Astrocyte of the hippocampus (primary cell): ENCODE data around the gene TRIM28.

Source experiments
- DNase-seq: peaks from one replicate; pipeline ENCODE4 v3.0.0; 2011; ENCODE audit warnings: low read depth, low spot score

TRIM28 gene

GRCh38 chr19:58548859-58549663, 5.2 kb downstream of the TRIM28 start:
- no peak for DNase-seq

GRCh38 chr19:58549664-58550361, 5.9 kb downstream of the TRIM28 start:
- no peak for DNase-seq

GRCh38 chr19:58550362-58551122, 6.7 kb downstream of the TRIM28 start:
- DNase-seq, result no peak

- DNase-seq, result no peak
Measured at GRCh38 chr19:58551123-58551497, 7.2 kb downstream of the TRIM28 start.

DNA sequence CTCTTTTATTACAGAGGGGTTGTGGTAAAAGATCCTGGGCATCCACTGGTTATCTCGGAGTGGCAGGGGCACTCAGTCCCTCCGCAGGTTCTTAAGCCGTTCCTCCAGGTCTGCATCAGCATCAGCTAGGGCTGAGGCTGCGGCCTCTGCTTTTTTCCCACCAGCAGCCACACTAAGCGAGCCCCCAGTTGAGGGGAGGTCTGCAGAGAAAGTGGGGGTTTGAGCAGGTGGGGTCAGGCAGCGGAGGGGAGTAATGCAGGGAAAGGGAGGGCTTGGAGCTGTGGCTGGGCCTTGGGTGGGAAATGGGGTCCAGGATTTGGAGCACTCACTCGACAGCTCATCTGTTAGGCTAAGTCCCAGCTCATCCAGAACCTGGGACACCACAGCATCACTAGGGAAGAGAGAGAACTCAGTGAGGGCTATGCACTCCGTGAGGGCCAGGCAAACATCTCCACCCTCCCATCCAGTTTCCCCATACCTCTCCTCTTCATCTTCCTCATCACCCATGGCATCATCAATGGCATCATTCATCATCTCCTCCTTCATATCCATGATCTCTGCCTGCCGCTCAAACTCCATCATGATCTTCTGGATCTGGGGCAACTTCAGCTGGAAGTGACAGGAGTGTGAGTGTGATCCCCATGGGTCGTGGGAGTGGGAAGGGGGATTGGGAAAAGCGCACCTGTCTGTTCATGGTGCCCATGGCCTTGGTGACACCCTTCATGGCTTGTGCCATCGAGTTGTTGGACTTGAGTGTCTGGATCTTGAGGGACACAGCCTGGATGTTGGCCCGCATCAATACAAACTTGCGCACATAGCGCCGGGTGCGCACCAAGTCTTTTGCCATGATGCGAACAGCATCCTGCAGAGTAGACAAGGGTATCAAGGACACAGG, 8.0 kb downstream of the TRIM28 start:
- DNase-seq, result no peak

DNA sequence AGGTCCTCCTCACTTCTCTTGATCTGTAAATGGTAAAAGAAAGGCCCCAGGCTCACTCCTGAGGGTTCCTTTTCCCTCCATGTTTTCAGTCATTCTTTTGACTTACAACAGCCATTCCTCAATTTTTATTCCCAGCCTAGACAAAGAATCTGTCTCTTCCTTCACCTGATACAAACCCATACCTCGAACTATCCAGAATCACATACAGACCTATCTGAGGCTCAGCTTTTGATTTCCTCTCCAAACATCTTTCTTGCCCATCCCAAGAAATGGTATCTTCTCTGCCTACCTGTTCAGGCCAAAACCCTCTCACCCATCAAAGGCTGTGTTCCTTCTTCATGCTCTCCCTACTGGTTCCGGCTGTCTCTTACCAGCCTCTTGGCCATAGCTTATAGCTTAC, 8.8 kb downstream of the TRIM28 start:
- no peak for DNase-seq

GRCh38 chr19:58553799-58554493, 10.1 kb downstream of the TRIM28 start:
- no peak for DNase-seq

DNA sequence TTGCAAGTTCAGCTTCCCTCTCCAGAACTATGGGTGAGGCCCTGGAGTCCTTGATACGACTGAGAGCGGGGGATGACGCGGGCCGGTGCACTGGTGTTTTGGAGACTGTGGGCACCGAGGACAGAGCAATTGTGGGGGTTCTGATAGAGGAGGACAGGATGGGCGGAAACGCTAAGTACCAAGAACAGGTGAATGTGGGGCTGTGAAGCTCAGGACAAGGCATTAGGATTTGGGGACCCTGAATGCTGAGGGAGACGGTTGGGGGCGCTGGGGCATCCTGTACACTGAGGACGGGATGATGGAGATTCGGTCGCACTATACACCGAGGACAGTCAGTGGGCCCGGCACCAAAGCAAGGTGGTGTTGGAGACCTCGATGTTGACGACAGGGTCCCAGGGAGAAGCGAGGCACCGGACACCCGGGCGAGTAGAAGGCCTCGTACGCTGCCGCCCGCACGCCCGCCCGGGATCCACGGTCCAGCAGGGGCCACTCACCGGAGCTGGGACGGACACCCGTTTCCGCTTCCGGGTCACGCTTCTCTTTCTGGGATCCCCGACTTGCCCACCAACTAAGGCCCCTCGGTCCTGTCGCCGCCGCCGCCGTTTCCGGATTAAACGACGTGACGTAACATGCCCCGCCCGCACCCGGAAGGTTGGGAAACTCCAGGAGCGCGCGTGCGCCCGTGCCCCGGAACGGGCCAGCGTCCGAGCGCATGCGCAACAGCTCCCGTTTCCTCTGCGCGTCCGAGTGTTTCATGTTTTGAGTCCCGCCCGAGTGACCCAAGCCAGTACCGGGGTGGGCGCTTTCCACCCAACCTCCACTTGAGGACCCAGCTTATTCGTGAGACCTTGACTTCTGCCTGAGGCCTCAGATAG, 10.9 kb downstream of the TRIM28 start, which contains the start of gene CHMP2A:
TSS of gene CHMP2A (minus strand) at position 612 of the 875 bp plus-strand sequence. CDS start 893 bp downstream, outside the sequence.
- DNase-seq, result peak; percentile 98

DNA sequence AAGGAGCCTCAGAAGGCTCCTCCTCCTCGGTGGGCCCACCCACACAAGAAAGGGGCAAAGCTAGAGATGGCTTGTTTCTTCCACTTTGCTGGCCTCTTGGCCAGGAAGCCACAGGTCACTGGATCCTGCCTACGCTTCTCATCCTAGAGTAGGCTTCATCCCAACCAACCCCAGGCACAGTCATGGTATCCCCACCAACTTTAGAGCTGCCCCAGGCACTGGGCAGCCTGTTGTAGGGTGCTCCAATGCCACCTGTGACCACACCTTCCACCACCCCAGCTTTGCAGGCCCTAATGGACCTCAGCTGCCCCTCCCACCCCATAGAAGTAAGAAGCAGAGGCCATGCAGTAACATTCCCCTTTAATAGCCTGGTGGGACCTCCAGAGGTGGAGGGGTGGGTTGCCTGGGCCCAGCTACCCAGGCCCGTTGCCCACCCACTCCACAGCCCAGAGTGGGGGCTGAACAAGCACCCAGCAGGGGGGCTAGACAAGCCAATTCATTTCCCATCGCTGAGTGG, 11.6 kb downstream of the TRIM28 start:
- DNase-seq, result no peak

DNA sequence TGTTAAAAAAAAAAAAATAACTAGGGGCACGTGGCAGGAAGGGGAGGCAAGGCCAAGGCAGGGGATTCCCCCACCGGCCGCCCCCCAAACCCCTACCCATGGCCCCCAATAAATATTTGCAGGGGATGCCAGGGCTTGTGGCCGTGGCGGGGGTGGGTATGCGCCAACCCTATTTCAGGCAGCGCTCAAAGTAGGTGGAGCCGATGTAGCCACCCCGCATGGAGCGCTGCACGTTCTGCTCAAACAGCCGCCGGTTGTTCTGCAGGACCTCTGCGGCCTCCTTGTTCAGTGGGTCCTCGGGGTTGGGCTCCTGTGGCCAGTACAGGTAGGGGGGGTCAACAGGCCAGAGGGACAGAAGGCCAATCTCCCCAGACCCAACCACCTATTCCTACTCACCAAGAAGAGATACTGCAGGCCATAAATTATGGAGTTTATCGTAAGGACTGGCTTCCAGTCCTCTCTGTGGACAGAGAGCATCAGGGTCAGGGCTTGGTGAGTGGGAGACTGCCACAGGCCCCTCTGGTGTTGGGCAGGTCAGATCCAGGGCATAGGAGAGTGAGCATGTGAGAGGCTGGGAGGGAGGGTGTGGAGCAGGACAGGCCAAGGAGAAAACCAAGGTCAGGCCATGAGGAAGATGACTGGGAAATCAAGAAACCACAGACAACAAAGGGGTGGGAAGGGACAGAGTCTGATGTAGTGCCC, 12.2 kb downstream of the TRIM28 start:
- DNase-seq, result no peak

DNA sequence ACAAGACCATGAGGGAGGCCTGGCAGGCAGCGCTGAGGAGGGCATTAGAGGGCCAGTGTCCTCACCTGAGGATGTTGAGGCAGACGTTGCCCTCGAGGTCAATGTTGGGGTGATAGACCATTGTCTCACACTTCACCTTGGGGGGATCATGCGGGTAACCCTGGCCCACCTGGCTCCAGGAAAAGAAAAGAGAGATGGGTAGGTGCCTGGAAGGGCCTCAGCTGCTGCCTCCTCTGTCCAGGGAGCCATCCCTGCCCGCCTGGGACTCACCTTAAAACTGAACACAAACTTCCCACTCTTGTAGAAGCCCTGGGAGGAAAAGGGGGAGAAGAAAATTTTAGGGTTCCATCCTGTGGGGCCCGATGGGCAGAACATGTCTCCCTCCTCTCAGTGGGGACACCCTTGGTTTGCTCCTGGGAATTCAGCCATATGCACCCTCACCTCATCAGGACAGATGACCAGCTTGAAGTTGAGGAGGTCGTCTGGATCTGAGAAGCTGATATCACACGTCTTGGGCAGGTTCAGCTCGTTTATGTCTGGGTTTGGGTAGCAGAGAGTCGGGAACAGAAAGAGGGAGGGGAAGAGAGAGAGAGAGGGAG, 12.9 kb downstream of the TRIM28 start:
- DNase-seq, result no peak

- DNase-seq, result no peak
Measured at GRCh38 chr19:58557221-58558065, 13.6 kb downstream of the TRIM28 start.

- DNase-seq, result no peak
Measured at GRCh38 chr19:58558066-58558622, 14.3 kb downstream of the TRIM28 start, which contains the start of gene UBE2M. Gene UBE2M (minus strand): TSS chr19:58558611. CDS start chr19:58558381, 230 bp downstream.

- DNase-seq, result peak; percentile 100
Measured at GRCh38 chr19:58558623-58559274, 14.9 kb downstream of the TRIM28 start.

- DNase-seq, result peak; percentile 94
Measured at GRCh38 chr19:58559275-58560006, 15.6 kb downstream of the TRIM28 start.
